ENCODE data around the gene FAM181A. TPM values are rescaled to one million over a fixed set of nuclear protein-coding genes. Genes with fewer than 3 reads are reported as not detected.

The FAM181A gene
- polyA plus RNA-seq, 1 donor from 2014 or later: 0.43 TPM

DNA sequence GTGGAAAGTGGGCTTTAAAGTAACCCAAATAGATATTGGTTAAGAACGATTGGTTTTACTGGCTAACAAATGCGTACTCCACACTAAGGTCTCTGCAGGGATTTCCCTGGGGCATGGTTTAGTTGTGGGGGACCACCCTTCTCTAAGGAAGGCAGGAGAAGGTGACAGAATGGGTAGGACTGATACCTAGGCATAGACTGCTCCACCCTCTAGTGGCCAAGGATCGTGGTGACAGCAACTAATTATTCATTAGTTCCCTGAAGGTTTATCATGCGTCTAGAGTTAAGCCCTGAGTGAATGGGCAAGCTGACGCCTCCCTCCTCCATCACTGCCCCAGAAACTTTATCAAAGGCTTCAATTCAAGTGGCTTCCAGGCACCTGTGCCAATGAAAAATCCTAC is 9.1 kb downstream of the FAM181A start:
- no peak overlapping the region for H2AFZ ChIP-seq (ENCODE audit: low read depth, low read length)
- no peak overlapping the region for H3K27ac ChIP-seq (ENCODE audit: low read length)
- H3K9ac ChIP-seq (ENCODE audit: low read length): no peak overlapping the region
- H3K9me3 ChIP-seq (ENCODE audit: low read length): no peaks in the 10 kb centered on the region
- H3K4me2 ChIP-seq (ENCODE audit: low read length): no peak overlapping the region
- no peaks in the 10 kb centered on the region for H3K36me3 ChIP-seq (ENCODE audit: insufficient read depth, low read length)
- H4K20me1 ChIP-seq (ENCODE audit: insufficient read depth): no peaks in the 10 kb centered on the region
- no peak overlapping the region for H3K4me3 ChIP-seq (ENCODE audit: low read length)
- H3F3A ChIP-seq (ENCODE audit: insufficient read depth, low read length, poor library complexity, severe bottlenecking): no peaks in the 10 kb centered on the region
- no peak for TF ChIP-seq EP300 (conservative IDR thresholded peaks at IDR 0.05; ENCODE audit: poor library complexity, severe bottlenecking)
- TF ChIP-seq MXI1 (conservative IDR thresholded peaks at IDR 0.05; ENCODE audit: poor library complexity, severe bottlenecking): no peak
- TF ChIP-seq REST (IDR thresholded peaks at IDR 0.05; ENCODE audit: borderline replicate concordance): no peak
- TF ChIP-seq CTCF (IDR thresholded peaks at IDR 0.05; ENCODE audit: poor library complexity, severe bottlenecking): peak; percentile 70
- peak; percentile 66 for TF ChIP-seq RAD21 (conservative IDR thresholded peaks at IDR 0.05)
- TF ChIP-seq SMC3 (conservative IDR thresholded peaks at IDR 0.05; ENCODE audit: poor library complexity): peak; percentile 61
- no peak for TF ChIP-seq POLR2AphosphoS5 (IDR thresholded peaks at IDR 0.05)
- no peak for TF ChIP-seq EZH2 (IDR thresholded peaks at IDR 0.05; ENCODE audit: borderline replicate concordance, insufficient read depth, low read length, poor library complexity, severe bottlenecking)
- no peak for TF ChIP-seq TAF1 (IDR thresholded peaks at IDR 0.05; ENCODE audit: low read depth)
- H3K9me2 ChIP-seq (ENCODE audit: insufficient read depth, low read length): no peaks in the 10 kb centered on the region
- H3K27me3 ChIP-seq (ENCODE audit: insufficient read depth, low read depth, low read length): peaks cover 20% of the 10 kb centered on the region
- H3K79me2 ChIP-seq (replicated peaks; ENCODE audit: insufficient read depth, low read length): no peaks in the 10 kb centered on the region

GRCh38 chr14:93936926-93937325 is 9.8 kb downstream of the FAM181A start:
- Histone ChIP-seq H3K27ac (ENCODE audit: low read length) (no peak overlapping the region), H3K27me3 (ENCODE audit: insufficient read depth, low read depth, low read length) (peaks cover 20% of the 10 kb centered on the region)

More at GRCh38 chr14:93936926-93937325, 9.8 kb downstream of the FAM181A start:
- no peak overlapping the region for H2AFZ ChIP-seq (ENCODE audit: low read depth, low read length)
- H4K20me1 ChIP-seq (ENCODE audit: insufficient read depth): no peaks in the 10 kb centered on the region
- H3K79me2 ChIP-seq (replicated peaks; ENCODE audit: insufficient read depth, low read length): no peaks in the 10 kb centered on the region
- TF ChIP-seq TAF1 (IDR thresholded peaks at IDR 0.05; ENCODE audit: low read depth) (no peak), SMC3 (conservative IDR thresholded peaks at IDR 0.05; ENCODE audit: poor library complexity) (no peak), EZH2 (IDR thresholded peaks at IDR 0.05; ENCODE audit: borderline replicate concordance, insufficient read depth, low read length, poor library complexity, severe bottlenecking) (no peak), MXI1 (conservative IDR thresholded peaks at IDR 0.05; ENCODE audit: poor library complexity, severe bottlenecking) (no peak), CTCF (IDR thresholded peaks at IDR 0.05; ENCODE audit: poor library complexity, severe bottlenecking) (no peak), REST (IDR thresholded peaks at IDR 0.05; ENCODE audit: borderline replicate concordance) (no peak), EP300 (conservative IDR thresholded peaks at IDR 0.05; ENCODE audit: poor library complexity, severe bottlenecking) (no peak), RAD21 (conservative IDR thresholded peaks at IDR 0.05) (no peak), POLR2AphosphoS5 (IDR thresholded peaks at IDR 0.05) (no peak)
- no peak overlapping the region for H3K4me2 ChIP-seq (ENCODE audit: low read length)
- H3K4me3 ChIP-seq (ENCODE audit: low read length): no peak overlapping the region
- H3K9me2 ChIP-seq (ENCODE audit: insufficient read depth, low read length): no peaks in the 10 kb centered on the region
- no peak overlapping the region for H3K9ac ChIP-seq (ENCODE audit: low read length)
- no peaks in the 10 kb centered on the region for H3K36me3 ChIP-seq (ENCODE audit: insufficient read depth, low read length)
- H3F3A ChIP-seq (ENCODE audit: insufficient read depth, low read length, poor library complexity, severe bottlenecking): no peaks in the 10 kb centered on the region
- no peaks in the 10 kb centered on the region for H3K9me3 ChIP-seq (ENCODE audit: low read length)
